Measurements from ENCODE around the gene TNFRSF1B.
"Not testable (repeated sequence)": the region's sequence is repeated elsewhere in the genome, so short reads cannot be mapped to it uniquely, and the experiment has no call there.

Gene TNFRSF1B

DNA sequence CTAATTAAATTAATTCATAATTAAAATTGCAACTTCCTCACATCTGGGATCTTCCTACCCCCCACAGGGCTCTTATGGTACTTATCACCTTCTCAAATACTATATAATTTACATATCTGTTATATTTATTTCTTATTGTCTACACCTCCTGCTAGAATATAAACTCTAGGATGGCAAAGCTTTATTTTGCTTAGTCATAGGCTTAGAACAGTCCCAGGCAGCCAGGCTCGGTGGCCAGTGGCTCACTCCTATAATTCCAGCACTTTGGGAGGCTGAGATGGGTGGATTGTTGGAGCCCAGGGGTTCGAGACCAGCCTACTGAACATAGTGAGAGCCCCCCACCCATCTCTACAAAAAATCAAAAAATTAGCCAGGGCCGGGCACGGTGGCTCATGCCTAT is 53.0 kb downstream of the TNFRSF1B start:
- DNase-seq (ENCODE audit: low spot score), result no peak

- DNase-seq (ENCODE audit: low spot score), result no peak
Measured at GRCh38 chr1:12220890-12221289, 54.1 kb downstream of the TNFRSF1B start.

- not testable (repeated sequence) for DNase-seq (ENCODE audit: low spot score)
Measured at GRCh38 chr1:12222700-12223099, 55.9 kb downstream of the TNFRSF1B start.

DNA sequence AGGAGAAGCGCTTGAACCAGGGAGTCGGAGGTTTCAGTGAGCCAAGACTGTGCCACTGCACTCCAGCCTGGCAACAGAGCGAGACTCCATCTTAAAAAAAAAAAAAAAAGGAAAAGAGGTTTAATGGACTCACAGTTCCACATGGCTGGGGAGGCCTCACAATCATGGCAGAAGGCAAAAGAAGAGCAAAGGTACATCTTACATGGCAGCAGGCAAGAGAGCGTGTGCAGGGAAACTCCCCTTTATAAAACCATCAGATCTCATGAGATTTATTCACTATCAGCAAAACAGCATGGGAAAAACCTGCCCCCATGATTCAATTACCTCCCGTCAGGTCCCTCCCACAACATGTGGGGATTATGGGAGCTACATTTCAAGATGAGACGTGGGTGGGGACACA is 57.3 kb downstream of the TNFRSF1B start:
- DNase-seq (ENCODE audit: low spot score), result not testable (repeated sequence)

DNA sequence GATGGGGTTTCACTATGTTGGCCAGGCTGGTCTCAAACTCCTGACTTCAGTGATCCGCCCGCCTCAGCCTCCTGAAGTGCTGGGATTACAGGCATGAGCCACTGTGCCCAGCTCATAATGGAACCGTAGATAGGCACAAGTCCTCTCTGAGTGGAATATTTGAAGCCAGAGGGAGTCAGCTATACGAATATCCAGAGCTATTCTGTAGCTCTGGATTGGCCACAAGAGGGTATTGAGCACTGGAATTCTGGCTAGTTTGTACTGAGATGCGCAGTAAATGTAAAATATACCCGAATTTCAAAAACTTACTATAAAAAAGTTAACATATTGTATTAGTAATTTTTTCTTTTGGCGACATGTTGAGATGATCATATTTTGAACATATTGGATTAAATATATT is 62.2 kb downstream of the TNFRSF1B start:
- DNase-seq (ENCODE audit: low spot score), result no peak

DNA sequence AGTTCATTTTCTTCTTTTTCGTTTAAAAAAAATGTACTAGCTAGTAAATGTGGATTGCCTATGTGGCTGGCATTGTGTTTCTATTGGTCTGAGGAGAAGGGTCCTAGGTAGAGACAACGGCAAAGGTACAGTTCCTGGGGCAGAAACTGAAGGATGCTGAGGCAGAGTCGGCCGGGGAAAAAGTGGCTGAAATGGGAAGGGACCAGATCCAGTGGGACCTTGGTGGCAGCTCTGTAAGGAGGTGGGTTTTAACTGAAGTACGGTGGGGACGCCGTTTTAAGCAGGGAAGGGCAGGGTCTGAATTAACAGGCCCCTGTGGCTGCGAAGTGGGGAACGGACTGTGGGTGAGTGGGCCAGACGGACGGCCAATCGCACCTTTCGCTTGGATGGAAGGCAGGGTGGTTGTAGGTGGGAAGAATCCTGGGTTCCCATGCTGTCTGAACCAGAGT is 62.6 kb downstream of the TNFRSF1B start:
- no peak for DNase-seq (ENCODE audit: low spot score)

DNA sequence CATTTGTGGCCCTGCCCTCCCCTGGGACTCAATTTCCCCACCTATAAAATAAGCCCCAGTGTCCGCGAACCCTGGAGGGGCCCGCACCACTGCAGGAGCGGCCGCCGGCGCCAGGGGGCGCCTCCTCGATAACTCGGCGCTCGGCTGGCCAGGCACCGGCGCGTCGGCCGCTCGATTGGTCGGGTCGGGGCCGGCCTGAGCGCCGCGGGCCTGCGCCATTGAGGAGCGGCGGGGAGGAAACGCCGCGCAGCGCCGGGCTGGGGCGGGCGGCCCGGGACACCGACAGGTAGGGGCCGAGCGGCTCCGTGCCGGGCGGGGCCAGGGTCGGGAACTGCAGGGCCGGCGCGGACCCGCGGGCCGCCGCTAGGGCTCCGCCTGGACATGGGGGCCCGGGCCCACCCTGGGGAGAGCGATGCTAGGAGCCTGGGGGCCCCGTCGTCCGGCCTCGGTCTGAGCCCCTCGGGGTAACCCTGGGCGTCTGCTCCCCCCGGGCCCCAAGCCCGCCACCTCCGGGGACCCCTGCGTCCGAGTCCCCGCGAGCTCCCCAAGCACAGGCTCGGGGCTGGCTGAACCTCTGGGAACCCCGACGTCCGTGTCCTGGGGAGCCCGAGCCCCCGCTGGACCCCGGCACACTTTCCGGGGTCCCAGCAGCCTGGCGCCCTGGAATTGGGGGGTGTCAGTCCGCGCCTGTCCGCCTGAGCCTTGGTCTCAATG is 63.2 kb downstream of the TNFRSF1B start, which contains the start of gene VPS13D:
Gene VPS13D (plus strand): TSS at position 196 of the 714 bp plus-strand sequence. CDS start 4,237 bp downstream, outside the sequence.
- peak; percentile 75 for DNase-seq (ENCODE audit: low spot score)

DNA sequence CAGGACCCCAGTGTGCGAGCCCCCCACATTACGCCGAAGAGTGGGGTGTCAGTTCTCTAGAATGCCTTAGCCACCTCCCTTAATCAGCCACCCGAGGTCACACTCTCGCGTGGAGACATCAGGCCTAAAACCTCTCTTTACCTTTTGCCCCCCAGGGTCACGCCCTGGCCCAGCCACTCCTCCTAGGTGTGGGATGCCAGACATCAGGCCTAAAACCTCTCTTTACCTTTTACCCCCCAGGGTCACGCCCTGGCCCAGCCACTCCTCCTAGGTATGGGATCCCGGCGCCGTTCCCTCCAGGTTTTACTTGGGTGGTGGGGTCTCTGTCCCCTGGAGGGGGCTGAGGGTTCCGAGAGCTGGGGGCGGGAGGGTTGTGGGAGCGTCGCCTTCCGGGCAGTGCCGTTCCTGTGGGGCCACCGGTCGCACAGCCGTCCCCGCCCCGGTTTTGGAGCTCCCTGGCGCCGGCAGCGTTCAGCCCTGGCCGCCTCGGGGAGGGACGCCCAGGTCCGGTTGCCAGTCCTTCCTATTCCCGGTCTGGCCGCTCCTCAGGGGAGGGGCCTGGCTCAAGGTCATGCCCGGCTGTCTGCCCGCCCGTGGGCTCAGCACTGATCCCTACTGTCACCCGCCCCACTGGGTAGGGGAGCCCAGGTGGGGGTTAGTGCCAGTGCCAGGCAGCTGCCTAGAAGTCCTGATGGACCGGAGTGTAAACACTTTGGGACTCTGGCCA is 63.9 kb downstream of the TNFRSF1B start:
- DNase-seq (ENCODE audit: low spot score), result no peak

GRCh38 chr1:12231276-12231595 is 64.4 kb downstream of the TNFRSF1B start:
- no peak for DNase-seq (ENCODE audit: low spot score)

- DNase-seq (ENCODE audit: low spot score), result no peak
Measured at GRCh38 chr1:12232221-12232620, 65.4 kb downstream of the TNFRSF1B start.

GRCh38 chr1:12244078-12244477 is 77.3 kb downstream of the TNFRSF1B start:
- DNase-seq (ENCODE audit: low spot score), result no peak

GRCh38 chr1:12244585-12244984 is 77.8 kb downstream of the TNFRSF1B start:
- DNase-seq (ENCODE audit: low spot score), result no peak

DNA sequence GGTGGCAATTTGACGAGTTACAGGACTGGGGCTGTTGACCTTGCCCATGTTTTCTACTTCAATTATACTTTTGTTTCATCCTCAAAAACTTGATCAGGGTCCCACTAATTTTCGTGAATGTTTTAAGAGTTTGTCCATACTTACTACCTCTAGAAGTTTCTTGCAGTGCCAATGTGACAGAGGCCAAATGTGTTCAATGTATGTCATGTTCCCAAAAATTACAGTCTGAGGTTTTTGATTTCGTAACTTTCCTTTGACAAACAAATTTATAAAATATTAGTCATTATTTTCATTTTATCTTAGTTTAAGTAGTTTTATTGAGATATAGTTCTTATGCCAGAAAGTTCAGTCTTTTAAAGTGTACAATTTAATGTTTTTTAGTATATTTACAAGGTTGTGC is 78.3 kb downstream of the TNFRSF1B start:
- DNase-seq (ENCODE audit: low spot score), result no peak

DNA sequence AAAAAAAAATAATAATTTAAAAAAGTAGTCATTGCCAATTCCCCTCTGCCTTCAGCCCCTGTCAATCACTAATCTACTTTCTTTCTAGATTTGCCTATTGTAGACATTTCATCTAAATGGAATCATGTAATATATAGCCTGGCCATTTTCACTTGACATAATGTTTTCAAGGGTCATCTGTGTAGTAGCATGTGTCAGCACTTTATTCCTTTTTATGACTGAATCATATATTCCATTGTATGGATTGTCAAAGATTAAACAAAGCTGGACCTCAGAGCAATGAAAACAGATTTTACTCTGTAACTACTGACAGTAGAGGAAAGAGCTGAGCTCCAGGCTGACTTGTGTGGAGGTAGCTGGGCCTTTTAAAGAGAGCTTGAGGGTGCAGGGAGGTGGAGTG is 78.9 kb downstream of the TNFRSF1B start:
- no peak for DNase-seq (ENCODE audit: low spot score)

- no peak for DNase-seq (ENCODE audit: low spot score)
Measured at GRCh38 chr1:12246584-12246983, 79.8 kb downstream of the TNFRSF1B start.

DNA sequence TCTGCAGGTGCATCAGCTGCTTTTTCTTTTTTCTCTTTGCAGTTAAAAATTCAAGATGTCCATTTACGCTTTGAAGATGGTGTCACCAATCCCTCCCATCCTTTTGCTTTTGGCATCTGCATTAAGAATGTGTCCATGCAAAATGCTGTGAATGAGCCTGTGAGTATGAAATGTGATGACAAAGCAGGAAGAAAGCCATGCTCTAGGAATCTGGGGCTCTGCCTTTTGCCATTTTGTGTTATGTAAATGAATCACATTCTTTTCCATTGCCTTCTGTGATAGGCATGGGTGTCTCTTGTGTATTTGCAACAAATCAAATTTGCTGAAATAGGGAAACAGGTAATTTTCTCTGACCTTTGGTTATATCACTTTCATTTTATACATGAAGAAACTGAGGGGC is 82.4 kb downstream of the TNFRSF1B start:
- DNase-seq (ENCODE audit: low spot score), result no peak

DNA sequence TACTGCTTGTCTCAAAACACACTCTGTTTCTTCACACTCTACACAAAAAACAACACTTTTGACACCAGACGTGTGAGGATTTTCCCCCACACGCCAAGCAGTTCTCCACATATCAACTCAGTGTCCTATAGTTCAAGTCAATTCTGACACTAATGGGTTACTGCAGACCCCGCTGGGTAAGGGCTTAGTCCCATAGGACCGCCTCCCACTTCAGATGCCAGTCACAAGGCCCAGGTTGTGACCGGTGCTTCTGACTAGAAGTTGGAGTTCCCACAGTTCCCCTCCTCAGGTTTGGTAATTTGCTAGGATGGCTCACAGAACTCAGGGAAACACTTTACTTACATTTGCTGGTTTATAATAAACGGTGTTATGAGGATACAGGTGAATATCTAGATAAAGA is 83.0 kb downstream of the TNFRSF1B start:
- DNase-seq (ENCODE audit: low spot score), result no peak

DNA sequence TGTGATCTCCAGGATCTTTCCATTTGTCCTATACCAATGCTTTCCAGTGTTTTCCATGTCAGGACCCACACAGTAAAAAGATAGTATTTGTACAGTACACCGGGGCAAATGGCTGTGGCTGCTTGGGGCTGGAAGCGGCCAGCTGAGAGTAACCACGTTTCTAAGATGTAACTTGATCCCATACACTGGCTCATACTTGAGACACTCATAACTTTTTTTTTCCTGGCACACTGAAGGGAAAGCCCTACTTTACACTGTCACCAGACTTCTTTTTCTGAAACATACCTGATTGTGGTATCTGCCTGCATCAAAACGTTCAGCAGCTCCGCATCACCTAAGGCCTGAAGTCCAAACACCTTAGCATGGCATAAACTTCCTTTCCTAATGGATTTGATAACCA is 84.7 kb downstream of the TNFRSF1B start:
- no peak for DNase-seq (ENCODE audit: low spot score)

GRCh38 chr1:12255913-12256312 is 89.1 kb downstream of the TNFRSF1B start:
- DNase-seq (ENCODE audit: low spot score), result no peak

DNA sequence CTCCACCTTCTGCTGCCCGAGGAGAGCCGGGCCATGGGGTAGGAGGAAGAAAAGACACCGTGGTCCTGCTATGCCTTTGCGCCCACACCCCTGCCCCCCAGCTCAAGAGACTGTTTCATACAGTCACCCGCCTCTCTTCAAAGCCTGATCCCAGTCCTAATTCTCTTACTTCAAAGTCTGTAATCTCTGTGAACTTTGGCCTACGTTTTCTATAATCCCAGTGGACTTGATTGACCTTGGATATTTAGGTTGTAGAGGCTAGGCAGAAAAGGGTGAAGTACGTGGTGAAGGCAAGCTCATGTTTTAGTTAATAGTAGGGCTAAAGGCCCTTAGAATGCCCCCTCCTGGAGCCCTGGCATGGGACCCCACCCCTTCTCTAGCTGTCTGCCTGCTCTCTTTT is 91.5 kb downstream of the TNFRSF1B start:
- DNase-seq (ENCODE audit: low spot score), result no peak

Measured in kidney capillary endothelial cell (primary cell).